8988T (cell line): ENCODE results near the gene FZR1.
"Not testable (repeated sequence)": the region's sequence is repeated elsewhere in the genome, so short reads cannot be mapped to it uniquely, and the experiment has no call there.

Experiments
- DNase-seq: peaks from one replicate; pipeline ENCODE4 v3.0.0; 2011

Gene FZR1

DNA sequence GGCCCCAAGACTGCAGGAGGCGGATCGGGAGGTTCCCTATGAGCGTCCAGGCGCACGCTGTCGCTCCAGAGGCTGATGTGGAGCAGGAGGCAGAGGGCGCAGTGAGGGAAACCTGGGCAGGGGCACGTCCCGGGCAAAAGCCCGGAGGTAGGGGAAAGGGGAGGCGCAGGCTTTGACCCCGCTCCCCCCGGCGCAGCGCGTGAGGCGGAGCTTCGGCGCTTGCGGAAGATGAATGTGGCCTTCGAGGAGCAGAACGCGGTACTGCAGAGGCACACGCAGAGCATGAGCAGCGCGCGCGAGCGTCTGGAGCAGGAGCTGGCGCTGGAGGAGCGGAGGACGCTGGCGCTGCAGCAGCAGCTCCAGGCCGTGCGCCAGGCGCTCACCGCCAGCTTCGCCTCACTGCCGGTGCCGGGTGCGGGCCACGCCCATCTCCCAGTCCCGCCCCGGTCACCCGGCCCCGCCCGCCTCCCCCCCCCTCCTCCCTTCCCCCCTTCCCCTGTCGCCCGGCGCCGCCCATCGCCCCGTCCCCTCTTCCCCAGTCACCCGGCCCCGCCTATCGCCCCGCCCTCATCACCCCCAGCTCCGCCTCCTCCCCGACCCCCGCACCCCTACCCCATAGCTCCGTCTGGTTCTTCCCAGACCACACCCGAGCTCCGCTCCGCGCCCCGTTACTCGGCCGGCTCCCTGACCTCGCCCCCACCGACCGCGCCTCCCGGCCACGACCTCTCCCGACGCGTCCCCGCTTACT is 70.8 kb downstream of the FZR1 start:
- DNase-seq, result no peak

DNA sequence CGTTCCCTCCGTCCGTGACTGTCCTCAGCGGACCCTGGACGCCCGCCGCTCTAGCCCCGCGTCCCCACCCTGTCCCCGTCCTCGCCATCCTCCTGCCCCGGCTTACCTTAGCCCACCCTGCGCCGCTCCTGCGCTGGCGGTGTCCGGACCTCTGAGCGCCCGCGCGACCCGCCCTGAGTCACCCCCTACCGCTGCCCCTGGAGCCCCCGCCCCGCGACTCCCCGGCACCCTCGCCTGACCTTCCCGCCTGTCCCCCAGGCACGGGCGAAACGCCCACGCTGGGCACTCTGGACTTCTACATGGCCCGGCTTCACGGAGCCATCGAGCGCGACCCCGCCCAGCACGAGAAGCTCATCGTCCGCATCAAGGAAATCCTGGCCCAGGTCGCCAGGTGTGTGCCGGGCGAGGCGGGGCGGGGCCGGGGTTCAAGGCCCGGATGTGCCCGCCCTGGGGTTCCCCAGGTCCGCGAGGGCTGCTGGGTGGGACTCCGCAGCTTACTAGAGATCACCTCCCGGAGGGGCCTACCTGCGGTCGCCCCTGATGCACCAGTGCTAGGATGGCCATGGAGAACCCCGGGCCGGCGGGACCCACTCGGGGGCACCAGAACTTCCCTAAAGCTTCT is 71.7 kb downstream of the FZR1 start:
- no peak for DNase-seq

DNA sequence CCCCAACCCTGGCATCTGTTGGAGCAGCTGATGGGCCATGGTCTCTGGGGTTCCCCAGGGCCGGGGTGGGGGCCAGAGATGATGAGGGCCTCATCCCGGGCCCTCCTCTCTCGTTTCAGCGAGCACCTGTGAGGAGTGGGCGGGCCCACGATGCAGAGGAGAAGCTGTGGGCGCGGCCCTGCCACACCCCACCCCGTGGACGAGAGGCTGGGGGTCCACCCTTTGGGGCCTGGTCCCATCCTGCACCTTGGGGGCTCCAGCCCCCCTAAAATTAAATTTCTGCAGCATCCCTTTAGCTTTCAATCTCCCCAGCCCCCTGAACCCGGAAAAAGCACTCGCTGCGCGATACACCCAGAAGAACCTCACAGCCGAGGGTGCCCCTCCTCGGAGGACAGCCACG is 72.3 kb downstream of the FZR1 start:
- no peak for DNase-seq

DNA sequence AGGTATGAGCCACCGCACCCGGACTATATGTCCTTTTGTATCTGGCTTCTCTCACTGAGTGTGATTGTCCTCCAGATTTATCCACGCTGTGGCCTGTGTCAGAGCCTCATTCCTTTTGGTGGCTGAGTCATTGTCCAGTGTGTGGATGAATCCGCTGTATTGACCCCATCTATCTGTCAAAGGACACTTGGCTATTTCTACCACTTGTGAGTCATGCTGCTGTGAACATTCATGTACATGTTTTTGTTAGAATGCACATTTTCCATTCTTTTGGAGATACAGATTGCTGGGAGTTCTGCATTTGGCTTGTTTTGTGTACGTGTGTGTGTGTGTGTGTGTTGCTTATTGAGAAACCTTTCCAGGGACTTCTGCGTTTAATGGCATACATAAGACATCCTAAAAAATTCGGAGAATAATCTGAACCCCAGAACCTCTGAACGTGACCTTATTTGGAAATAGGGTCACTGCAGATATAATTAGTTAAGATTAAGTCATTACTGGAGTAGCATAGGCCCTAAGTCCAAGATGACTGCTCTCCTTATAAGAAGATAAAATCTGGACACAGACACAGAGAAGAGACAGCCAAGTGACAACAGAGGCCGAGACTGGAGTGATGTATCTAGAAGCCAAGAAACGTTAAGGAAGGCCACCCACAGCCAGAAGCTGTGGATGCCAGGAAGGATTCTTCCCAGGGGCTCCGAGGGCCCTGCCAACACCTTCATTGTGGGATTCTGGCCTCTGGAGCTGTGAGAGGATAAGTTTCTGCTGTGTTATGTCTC is 74.2 kb downstream of the FZR1 start:
- DNase-seq, result no peak

DNA sequence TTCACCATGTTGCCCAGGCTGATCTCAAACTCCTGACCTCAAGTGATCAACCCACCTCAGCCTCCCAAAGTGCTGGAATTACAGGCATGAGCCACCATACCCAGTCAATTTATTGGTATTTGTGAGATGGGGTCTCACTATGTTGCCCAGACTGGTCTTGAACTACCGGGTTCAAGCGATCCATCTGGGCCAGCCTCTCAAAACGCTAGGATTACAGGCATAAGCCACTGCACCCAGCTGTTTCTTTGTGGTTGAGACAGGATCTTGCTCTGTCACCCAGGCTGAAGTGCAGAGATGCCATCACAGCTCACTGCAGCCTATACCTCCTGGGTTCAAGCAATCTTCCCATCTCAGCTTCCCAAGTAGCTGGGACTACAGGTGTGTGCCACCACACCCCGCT is 75.7 kb downstream of the FZR1 start:
- not testable (repeated sequence) for DNase-seq

DNA sequence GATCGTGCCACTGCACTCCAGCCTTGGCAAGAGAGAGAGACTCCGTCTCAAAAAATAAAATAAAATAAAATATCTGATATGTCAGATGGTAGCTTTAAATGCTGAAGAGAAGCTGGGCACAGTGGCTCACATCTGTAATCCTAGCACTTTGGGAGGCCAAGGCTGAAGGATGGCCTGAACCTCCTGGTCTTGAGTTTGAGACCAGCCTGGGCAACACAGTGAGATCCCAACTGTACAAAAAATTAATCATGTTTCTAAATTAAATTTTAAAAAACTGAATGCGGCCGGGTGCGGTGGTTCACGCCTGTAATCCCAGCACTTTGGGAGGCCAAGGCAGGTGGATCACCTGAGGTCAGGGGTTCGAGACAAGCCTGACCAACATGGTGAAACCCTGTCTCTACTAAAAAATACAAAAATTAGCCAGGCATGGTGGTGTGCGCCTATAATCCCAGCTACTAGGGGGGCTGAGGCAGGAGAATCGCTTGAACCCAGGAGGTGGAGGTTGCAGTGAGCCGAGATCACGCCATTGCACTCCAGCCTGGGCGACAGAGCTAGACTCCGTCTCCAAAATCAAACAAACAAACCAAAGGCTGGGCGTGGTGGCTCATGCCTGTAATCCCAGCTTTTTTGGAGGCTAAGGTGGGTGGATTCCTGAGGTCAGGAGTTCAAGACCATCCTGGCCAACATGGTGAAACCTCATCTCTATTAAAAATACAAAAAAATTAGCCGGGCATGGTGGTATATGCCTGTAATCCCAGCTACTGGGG is 78.1 kb downstream of the FZR1 start:
- not testable (repeated sequence) for DNase-seq

DNA sequence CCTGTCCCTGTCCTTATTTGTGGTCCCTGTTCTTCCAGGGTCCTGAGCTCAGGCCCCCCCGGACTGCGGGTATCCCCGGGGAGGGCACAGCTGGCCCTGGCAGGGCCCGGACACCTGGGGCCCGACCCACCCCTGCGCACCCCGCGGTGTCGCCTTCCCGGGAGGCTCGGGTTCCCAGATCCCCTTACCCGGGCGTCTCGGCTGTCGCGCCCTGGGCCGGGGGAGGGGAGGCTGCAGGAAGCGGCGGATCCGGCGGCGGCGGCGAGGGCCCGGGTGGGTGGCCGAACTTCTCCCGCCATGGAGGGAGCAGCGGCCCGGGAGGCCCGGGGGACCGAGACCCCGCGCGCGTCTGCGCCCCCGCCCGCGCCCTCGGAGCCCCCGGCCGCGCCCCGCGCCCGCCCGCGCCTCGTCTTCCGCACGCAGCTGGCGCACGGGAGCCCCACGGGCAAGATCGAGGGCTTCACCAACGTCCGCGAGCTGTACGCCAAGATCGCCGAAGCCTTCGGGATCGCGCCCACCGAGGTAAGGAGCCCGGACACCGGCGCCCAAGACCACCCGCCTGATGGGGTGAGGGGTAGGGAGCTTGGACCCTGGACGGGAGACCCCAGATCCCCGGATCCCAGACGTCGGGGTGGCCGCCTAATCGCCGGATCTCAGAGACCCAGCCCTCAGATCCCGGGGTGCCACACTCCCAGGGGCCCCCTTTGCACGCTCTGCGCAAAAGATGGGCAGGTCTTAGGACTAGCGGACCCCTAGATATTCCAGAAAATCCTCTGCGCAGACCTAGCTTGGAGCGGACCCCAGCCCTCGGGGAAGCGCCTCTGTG is 79.4 kb downstream of the FZR1 start, which contains the start of gene GIPC3:
TSS of gene GIPC3 (plus strand) at position 178 of the 826 bp plus-strand sequence. CDS start at position 298, 120 bp downstream.
- no peak for DNase-seq

DNA sequence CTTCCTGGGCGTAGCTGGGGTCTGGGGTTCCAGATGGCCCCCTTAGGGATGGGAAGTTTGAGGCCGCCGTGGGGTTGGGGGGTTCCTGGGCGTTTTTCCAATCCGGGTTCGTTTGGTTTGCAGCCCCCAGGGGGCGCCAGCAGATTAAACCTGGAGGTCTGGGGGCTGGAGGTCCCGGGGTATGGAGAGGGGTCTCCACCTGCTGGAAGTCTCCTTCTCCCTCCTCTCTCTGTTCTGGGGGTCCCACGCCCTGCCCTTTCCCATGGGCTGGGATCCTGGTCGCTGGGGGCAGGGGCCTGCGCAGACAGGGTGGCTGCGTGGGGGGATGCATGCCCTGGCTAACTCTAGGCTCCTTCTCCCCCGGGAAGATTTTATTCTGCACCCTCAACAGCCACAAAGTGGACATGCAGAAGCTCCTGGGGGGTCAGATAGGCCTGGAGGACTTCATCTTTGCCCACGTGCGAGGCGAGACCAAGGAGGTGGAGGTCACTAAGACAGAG is 80.1 kb downstream of the FZR1 start:
- no peak for DNase-seq

DNA sequence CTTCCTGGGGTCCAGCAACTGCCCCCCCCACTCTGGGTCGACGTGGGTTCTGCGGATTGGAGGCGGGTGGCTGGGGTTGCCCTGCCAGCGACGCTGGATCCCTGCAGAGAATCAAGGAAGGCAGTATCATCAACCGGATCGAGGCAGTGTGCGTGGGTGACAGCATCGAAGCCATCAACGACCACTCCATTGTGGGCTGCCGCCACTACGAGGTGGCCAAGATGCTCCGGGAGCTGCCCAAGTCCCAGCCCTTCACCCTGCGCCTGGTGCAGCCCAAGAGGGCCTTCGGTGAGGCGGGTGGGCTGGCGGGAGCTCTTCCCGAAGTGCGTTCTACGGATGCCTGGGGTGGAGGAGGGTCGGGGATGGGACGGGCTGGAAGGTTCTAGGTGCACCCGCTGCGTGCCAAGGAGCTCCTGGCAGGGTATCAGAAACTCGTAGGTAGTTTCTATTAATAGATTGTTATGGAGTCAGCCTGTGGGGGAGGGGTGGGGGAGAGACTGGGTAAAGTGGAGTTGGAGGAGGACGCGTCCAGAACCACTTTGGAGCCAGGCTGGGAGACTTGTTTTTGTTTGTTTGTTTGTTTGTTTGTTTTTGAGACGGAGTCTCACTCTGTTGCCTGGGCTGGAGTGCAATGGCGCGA is 80.7 kb downstream of the FZR1 start:
- DNase-seq, result no peak
